ENCODE results near the gene ZC3H4. TPM values are rescaled to one million over a fixed set of nuclear protein-coding genes. Genes with fewer than 3 reads are reported as not detected.

The ZC3H4 gene
- total RNA-seq, 1 experiment from 2014 or later: 73.0 TPM

GRCh38 chr19:47022541-47023447 lies 90.8 kb downstream of the ZC3H4 start:
- TF ChIP-seq, protein P1, sequence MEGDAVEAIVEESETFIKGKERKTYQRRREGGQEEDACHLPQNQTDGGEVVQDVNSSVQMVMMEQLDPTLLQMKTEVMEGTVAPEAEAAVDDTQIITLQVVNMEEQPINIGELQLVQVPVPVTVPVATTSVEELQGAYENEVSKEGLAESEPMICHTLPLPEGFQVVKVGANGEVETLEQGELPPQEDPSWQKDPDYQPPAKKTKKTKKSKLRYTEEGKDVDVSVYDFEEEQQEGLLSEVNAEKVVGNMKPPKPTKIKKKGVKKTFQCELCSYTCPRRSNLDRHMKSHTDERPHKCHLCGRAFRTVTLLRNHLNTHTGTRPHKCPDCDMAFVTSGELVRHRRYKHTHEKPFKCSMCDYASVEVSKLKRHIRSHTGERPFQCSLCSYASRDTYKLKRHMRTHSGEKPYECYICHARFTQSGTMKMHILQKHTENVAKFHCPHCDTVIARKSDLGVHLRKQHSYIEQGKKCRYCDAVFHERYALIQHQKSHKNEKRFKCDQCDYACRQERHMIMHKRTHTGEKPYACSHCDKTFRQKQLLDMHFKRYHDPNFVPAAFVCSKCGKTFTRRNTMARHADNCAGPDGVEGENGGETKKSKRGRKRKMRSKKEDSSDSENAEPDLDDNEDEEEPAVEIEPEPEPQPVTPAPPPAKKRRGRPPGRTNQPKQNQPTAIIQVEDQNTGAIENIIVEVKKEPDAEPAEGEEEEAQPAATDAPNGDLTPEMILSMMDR (IDR thresholded peaks at IDR 0.05; ENCODE audit: unreplicated experiment): no peak
- BruUV-seq (replicated peaks): no TSS peak
- no peak for DNase-seq
- intact Hi-C loops (cut with micrococcal nuclease; ENCODE audit: unreplicated experiment): no loop called here
- Mint-ChIP-seq H3K4me3 (ENCODE audit: low read depth, unreplicated experiment) (peak overlapping the region; percentile 39), H3K27ac (ENCODE audit: unreplicated experiment) (no peak overlapping the region), H3K4me1 (ENCODE audit: low read depth, unreplicated experiment) (no peaks in the 10 kb centered on the region), H3K9me3 (ENCODE audit: low read depth, unreplicated experiment) (no peaks in the 10 kb centered on the region), H3K36me3 (ENCODE audit: insufficient read depth, unreplicated experiment) (peaks cover 19% of the 10 kb centered on the region), H3K27me3 (ENCODE audit: unreplicated experiment) (peaks cover 85% of the 10 kb centered on the region)
- CTCF ChIA-PET: interaction anchor here (0.6 to 1.4 kb wide), 1 partner anchor 10 kb away, joined by 3 to 7 read pairs; no protein-coding TSS in a partner anchor

DNA sequence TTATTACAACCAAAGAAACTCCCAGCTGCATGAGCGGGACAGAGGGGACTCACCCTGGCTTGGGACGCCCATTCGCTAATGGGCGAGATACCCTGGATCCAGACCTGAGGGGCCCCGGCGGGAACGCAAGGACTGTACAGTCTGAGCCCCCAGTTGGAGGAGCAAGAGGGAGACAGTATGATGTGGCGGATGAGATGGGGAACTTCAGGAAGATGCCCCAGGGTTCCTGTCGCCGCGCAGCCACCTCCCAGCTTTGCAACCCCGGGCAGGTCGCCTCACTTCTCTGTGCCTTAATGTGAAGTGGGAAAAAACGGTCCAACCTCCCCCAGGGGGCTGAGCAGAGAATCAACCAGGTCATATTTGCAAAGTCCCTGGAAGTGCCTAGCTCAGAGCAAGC lies 91.4 kb downstream of the ZC3H4 start:
- intact Hi-C loops (cut with micrococcal nuclease; ENCODE audit: unreplicated experiment): no loop called here
- BruUV-seq (replicated peaks): no TSS peak
- CTCF ChIA-PET: interaction anchor here (0.6 kb wide), 1 partner anchor 9 kb away, joined by 3 read pairs; no protein-coding TSS in a partner anchor
- peaks cover 78% of the 10 kb centered on the region for H3K27me3 Mint-ChIP-seq (ENCODE audit: unreplicated experiment)
- H3K4me3 Mint-ChIP-seq (ENCODE audit: low read depth, unreplicated experiment): no peak overlapping the region
- TF ChIP-seq, protein P1 (IDR thresholded peaks at IDR 0.05; ENCODE audit: unreplicated experiment): no peak
- H3K9me3 Mint-ChIP-seq (ENCODE audit: low read depth, unreplicated experiment): no peaks in the 10 kb centered on the region
- no peak overlapping the region for H3K27ac Mint-ChIP-seq (ENCODE audit: unreplicated experiment)
- H3K36me3 Mint-ChIP-seq (ENCODE audit: insufficient read depth, unreplicated experiment): peaks cover 19% of the 10 kb centered on the region
- no peak for DNase-seq
- no peaks in the 10 kb centered on the region for H3K4me1 Mint-ChIP-seq (ENCODE audit: low read depth, unreplicated experiment)

DNA sequence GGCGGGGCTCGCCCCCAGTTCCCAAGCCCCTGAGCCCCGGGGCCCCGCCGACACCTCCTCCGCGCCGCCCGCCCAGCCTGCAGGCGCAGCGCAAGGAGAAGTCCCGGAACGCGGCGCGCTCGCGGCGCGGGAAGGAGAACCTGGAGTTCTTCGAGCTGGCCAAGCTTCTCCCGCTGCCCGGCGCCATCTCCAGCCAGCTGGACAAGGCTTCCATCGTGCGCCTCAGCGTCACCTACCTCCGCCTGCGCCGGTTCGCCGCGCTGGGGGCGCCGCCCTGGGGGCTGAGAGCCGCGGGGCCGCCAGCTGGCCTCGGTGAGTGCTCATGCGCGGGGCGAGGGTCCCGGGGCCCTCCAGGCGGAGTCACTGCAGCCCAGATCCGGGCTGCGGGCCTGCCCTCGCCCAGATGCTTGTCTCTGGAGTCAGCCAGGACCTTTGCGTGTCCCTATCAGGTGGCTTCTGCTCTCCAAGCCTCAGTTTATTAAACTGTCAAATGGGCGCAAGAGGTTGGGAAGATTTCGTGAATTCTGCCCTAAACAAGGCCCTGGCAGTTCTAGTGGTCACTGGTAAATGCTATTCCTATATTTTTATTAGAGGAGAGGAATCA lies 91.9 kb downstream of the ZC3H4 start:
- no peak overlapping the region for H3K27ac Mint-ChIP-seq (ENCODE audit: unreplicated experiment)
- peak overlapping the region; percentile 63 for H3K4me3 Mint-ChIP-seq (ENCODE audit: low read depth, unreplicated experiment)
- BruUV-seq (replicated peaks): no TSS peak
- DNase-seq: no peak
- TF ChIP-seq, protein P1 (IDR thresholded peaks at IDR 0.05; ENCODE audit: unreplicated experiment): no peak
- intact Hi-C loops (cut with micrococcal nuclease; ENCODE audit: unreplicated experiment): no loop called here
- no peaks in the 10 kb centered on the region for H3K9me3 Mint-ChIP-seq (ENCODE audit: low read depth, unreplicated experiment)
- H3K27me3 Mint-ChIP-seq (ENCODE audit: unreplicated experiment): peaks cover 73% of the 10 kb centered on the region
- H3K4me1 Mint-ChIP-seq (ENCODE audit: low read depth, unreplicated experiment): no peaks in the 10 kb centered on the region
- CTCF ChIA-PET: interaction anchor here (0.6 to 0.7 kb wide), 2 partner anchors 9 to 554 kb away, joined by 3 read pairs; no protein-coding TSS in a partner anchor
- H3K36me3 Mint-ChIP-seq (ENCODE audit: insufficient read depth, unreplicated experiment): peaks cover 19% of the 10 kb centered on the region

GRCh38 chr19:47020992-47021496 lies 92.5 kb downstream of the ZC3H4 start:
- intact Hi-C loops (cut with micrococcal nuclease; ENCODE audit: unreplicated experiment): no loop called here
- TF ChIP-seq, protein P1 (IDR thresholded peaks at IDR 0.05; ENCODE audit: unreplicated experiment): no peak
- Mint-ChIP-seq H3K4me3 (ENCODE audit: low read depth, unreplicated experiment) (peak overlapping the region; percentile 63), H3K36me3 (ENCODE audit: insufficient read depth, unreplicated experiment) (peaks cover 19% of the 10 kb centered on the region), H3K27me3 (ENCODE audit: unreplicated experiment) (peaks cover 67% of the 10 kb centered on the region), H3K9me3 (ENCODE audit: low read depth, unreplicated experiment) (no peaks in the 10 kb centered on the region), H3K4me1 (ENCODE audit: low read depth, unreplicated experiment) (no peaks in the 10 kb centered on the region), H3K27ac (ENCODE audit: unreplicated experiment) (no peak overlapping the region)
- CTCF ChIA-PET: interaction anchor here (0.7 kb wide), 1 partner anchor 553 kb away, joined by 3 read pairs; no protein-coding TSS in a partner anchor
- DNase-seq: no peak
- BruUV-seq (replicated peaks): no TSS peak
